OCI-LY1 (cell line): ENCODE measurements around the gene BTBD16.

ENCODE experiments used
- H2AFZ ChIP-seq: fragments of 200-600 bp; sonication (generic), shearing (Covaris generic); 2 replicates; pipeline ENCODE4 v1.6.0; 2014; ENCODE audit warnings: antibody characterized with exemption, mild to moderate bottlenecking, low read length
- H3F3A ChIP-seq: fragments of 200-600 bp; sonication (generic), shearing (Covaris generic); 2 replicates; pipeline ENCODE4 v1.6.0; 2014; ENCODE audit warnings: mild to moderate bottlenecking, antibody characterized with exemption, low read length, moderate library complexity; ENCODE audit not compliant: insufficient read depth
- H3K27ac ChIP-seq: fragments of 200-600 bp; sonication (generic); 2 replicates; pipeline ENCODE4 v1.5.1; 2014; ENCODE audit warnings: low read length, mixed run types, mild to moderate bottlenecking, low read depth; ENCODE audit not compliant: poor library complexity, severe bottlenecking
- H3K27me3 ChIP-seq: fragments of 200-600 bp; sonication (generic); 2 replicates; pipeline ENCODE4 v1.6.0; 2014; ENCODE audit warnings: antibody characterized with exemption, mild to moderate bottlenecking, low read length, moderate library complexity; ENCODE audit not compliant: insufficient read depth
- H3K36me3 ChIP-seq: fragments of 200-600 bp; sonication (generic); 2 replicates; pipeline ENCODE4 v1.6.1; 2014; ENCODE audit warnings: mild to moderate bottlenecking, antibody characterized with exemption, low read length, moderate library complexity, mixed read lengths; ENCODE audit not compliant: insufficient read depth
- H3K4me1 ChIP-seq: fragments of 200-600 bp; sonication (generic); 2 replicates; pipeline ENCODE4 v1.5.1; 2014; ENCODE audit warnings: mild to moderate bottlenecking, low read length, moderate library complexity; ENCODE audit not compliant: insufficient read depth, severe bottlenecking
- H3K4me2 ChIP-seq: fragments of 200-600 bp; sonication (generic), shearing (Covaris generic); 2 replicates; pipeline ENCODE4 v1.6.1; 2014; ENCODE audit warnings: low read length
- H3K4me3 ChIP-seq: fragments of 200-600 bp; sonication (generic); 2 replicates; pipeline ENCODE4 v1.5.1; 2014; ENCODE audit warnings: low read length, low read depth, mild to moderate bottlenecking, mixed read lengths; ENCODE audit not compliant: poor library complexity, severe bottlenecking
- H3K79me2 ChIP-seq: fragments of 200-600 bp; shearing (Covaris generic); 2 replicates; pipeline ENCODE4 v1.6.1; 2016; ENCODE audit warnings: mixed run types, low read length, mixed read lengths; ENCODE audit not compliant: insufficient read depth
- H3K9ac ChIP-seq: fragments of 200-600 bp; sonication (generic), shearing (Covaris generic); 2 replicates; pipeline ENCODE4 v1.6.1; 2014; ENCODE audit warnings: mild to moderate bottlenecking, low read length, mixed read lengths
- H3K9me2 ChIP-seq: fragments of 200-600 bp; sonication (generic), shearing (Covaris generic); 2 replicates; pipeline ENCODE4 v1.6.1; 2014; ENCODE audit warnings: low read depth, mild to moderate bottlenecking, low read length, mixed read lengths
- H3K9me3 ChIP-seq: fragments of 200-600 bp; shearing (Covaris generic); 2 replicates; pipeline ENCODE4 v1.6.1; 2014; ENCODE audit warnings: low read length, mixed read lengths
- H4K20me1 ChIP-seq: fragments of 200-600 bp; sonication (generic), shearing (Covaris generic); 2 replicates; pipeline ENCODE4 v1.6.0; 2016; ENCODE audit warnings: mild to moderate bottlenecking, low read length; ENCODE audit not compliant: insufficient read depth
- CTCF ChIP-seq: fragments of 200-600 bp; sonication (generic), shearing (Covaris generic); IDR thresholded peaks from 2 replicates; pipeline ENCODE4 v1.5.1; 2017; ENCODE audit warnings: mild to moderate bottlenecking, antibody characterized with exemption, low read length, moderate library complexity, mixed read lengths
- EZH2 ChIP-seq: fragments of 200-600 bp; sonication (generic), shearing (Covaris generic); IDR thresholded peaks from 2 replicates; pipeline ENCODE4 v1.8.0; 2017; ENCODE audit warnings: borderline replicate concordance, mixed run types, mild to moderate bottlenecking, antibody characterized with exemption, low read length, moderate library complexity, mixed read lengths

BTBD16 gene

GRCh38 chr10:122348512-122348911, 77.4 kb downstream of the BTBD16 start:
- H3K9me2 ChIP-seq = no peaks in the 10 kb centered on the region
- no peak overlapping the region for H3K27ac ChIP-seq
- H4K20me1 ChIP-seq = no peaks in the 10 kb centered on the region
- H3K79me2 ChIP-seq = no peaks in the 10 kb centered on the region
- H3F3A ChIP-seq = no peaks in the 10 kb centered on the region
- no peak overlapping the region for H3K9ac ChIP-seq
- no peak overlapping the region for H3K4me3 ChIP-seq
- TF ChIP-seq EZH2 = no peak
- no peaks in the 10 kb centered on the region for H3K4me1 ChIP-seq
- H3K27me3 ChIP-seq = no peaks in the 10 kb centered on the region
- H2AFZ ChIP-seq = no peak overlapping the region
- H3K36me3 ChIP-seq = no peaks in the 10 kb centered on the region
- no peak overlapping the region for H3K4me2 ChIP-seq
- H3K9me3 ChIP-seq = no peaks in the 10 kb centered on the region

- Histone ChIP-seq H3K36me3 (no peaks in the 10 kb centered on the region), H3K4me2 (no peak overlapping the region), H4K20me1 (no peaks in the 10 kb centered on the region), H3K27me3 (no peaks in the 10 kb centered on the region), H3F3A (no peaks in the 10 kb centered on the region), H3K9me3 (no peaks in the 10 kb centered on the region), H3K9me2 (no peaks in the 10 kb centered on the region), H3K9ac (no peak overlapping the region), H3K27ac (no peak overlapping the region), H3K79me2 (no peaks in the 10 kb centered on the region), H3K4me3 (no peak overlapping the region), H2AFZ (no peak overlapping the region), H3K4me1 (no peaks in the 10 kb centered on the region)
- no peak for TF ChIP-seq CTCF
- TF ChIP-seq EZH2 = no peak
These were observed 77.9 kb downstream of the BTBD16 start for GRCh38 chr10:122348935-122349361.

GRCh38 chr10:122349758-122350369, 78.8 kb downstream of the BTBD16 start:
- H3K27me3 ChIP-seq = no peaks in the 10 kb centered on the region

More at GRCh38 chr10:122349758-122350369, 78.8 kb downstream of the BTBD16 start:
- Histone ChIP-seq H3K9me2 (no peaks in the 10 kb centered on the region), H2AFZ (no peak overlapping the region), H3K9me3 (no peaks in the 10 kb centered on the region), H3K27ac (no peak overlapping the region), H3K9ac (no peak overlapping the region), H3K4me3 (no peak overlapping the region), H3K4me1 (no peaks in the 10 kb centered on the region), H4K20me1 (no peaks in the 10 kb centered on the region), H3F3A (no peaks in the 10 kb centered on the region), H3K36me3 (no peaks in the 10 kb centered on the region), H3K4me2 (no peak overlapping the region), H3K79me2 (no peaks in the 10 kb centered on the region)
- no peak for TF ChIP-seq EZH2
- TF ChIP-seq CTCF = no peak
